A549 (cell line): Measurements from ENCODE around the gene TPSG1. TPM values are rescaled to one million over a fixed set of nuclear protein-coding genes. Genes with fewer than 3 reads are reported as not detected.

ENCODE experiments used
- ATAC-seq, 2 experiments: fragments of 200-7000 bp in 1 of 2; fragments of >200 bp in 1 of 2; cut with Nextera tagmentation in 1 of 2; cut with Tn5 transposase in 1 of 2; 3 replicates each; pipeline versions ENCODE4 v1.8.0 to v1.9.1; 2018 to 2020; ENCODE audit warnings: mild to moderate bottlenecking in 1 of 2, moderate library complexity in 1 of 2
- CTCF ChIA-PET: fragments of 300-600 bp; sonication (Branson Sonifier 250); formaldehyde crosslinking; extraction: SDS; loops from one replicate; lab custom pipeline; 2021; ENCODE audit warnings: antibody characterized with exemption, inconsistent platforms; lab: Yijun Ruan, JAX
- POLR2A ChIA-PET: fragments of 350-600 bp; formaldehyde crosslinking; extraction: SDS; loops from one replicate; lab custom pipeline; 2021; ENCODE audit warnings: antibody characterized with exemption, inconsistent platforms; lab: Yijun Ruan, JAX
- DNase-seq, 2 experiments: peaks; one replicate each; pipeline versions ENCODE4 v3.0.0 to v3.0.0-alpha.2; 2011 to 2016; ENCODE audit warnings: low read depth in 1 of 2, low spot score in 1 of 2
- FAIRE-seq: peaks from 2 replicates; lab custom pipeline; 2011; peaks lifted over from hg19 to GRCh38; lab: Jason Lieb, UNC
- H3K27ac ChIP-seq, 2 experiments: fragments of >200 bp; sonication (Bioruptor Twin); formaldehyde crosslinking; 3 replicates each; pipeline ENCODE4 v1.5.1; 2016 to 2017
- H3K4me1 ChIP-seq: fragments of >200 bp; sonication (Bioruptor Twin); formaldehyde crosslinking; 3 replicates; pipeline ENCODE4 v1.6.1; 2016
- H3K4me2 ChIP-seq: fragments of >200 bp; sonication (Bioruptor Twin); formaldehyde crosslinking; 3 replicates; pipeline ENCODE4 v1.6.1; 2016
- H3K4me3 ChIP-seq: fragments of >200 bp; sonication (Bioruptor Twin); formaldehyde crosslinking; 3 replicates; pipeline ENCODE4 v1.5.1; 2016
- H3K9me3 ChIP-seq: fragments of >200 bp; sonication (Bioruptor Twin); formaldehyde crosslinking; 3 replicates; pipeline ENCODE4 v1.6.1; 2016
- BHLHE40 ChIP-seq: IDR thresholded peaks from 2 replicates; pipeline ENCODE4 v1.6.1; 2012; ENCODE audit warnings: low read depth, low read length, inconsistent platforms
- CBX2 ChIP-seq: fragments of 200-600 bp; sonication (generic); IDR thresholded peaks from 2 replicates; pipeline ENCODE4 v1.6.1; 2016; ENCODE audit warnings: low read depth, mild to moderate bottlenecking, borderline replicate concordance
- CEBPB ChIP-seq, 2 experiments: fragments of >200 bp in 1 of 2; sonication (Bioruptor Twin) in 1 of 2; formaldehyde crosslinking in 1 of 2; IDR thresholded peaks; 2 replicates each; pipeline ENCODE4 v1.6.1; 2012 to 2016
- CHD2 ChIP-seq: fragments of 150-350 bp; IDR thresholded peaks from 2 replicates; pipeline ENCODE4 v1.6.1; 2014; ENCODE audit warnings: low read length; ENCODE audit not compliant: partially characterized antibody
- EHF ChIP-seq: fragments of 250-450 bp; sonication (Bioruptor Pico); IDR thresholded peaks from 2 replicates; pipeline ENCODE4 v1.5.0; 2020; ENCODE audit warnings: mild to moderate bottlenecking
- ELK1 ChIP-seq: fragments of 150-350 bp; IDR thresholded peaks from 2 replicates; pipeline ENCODE4 v1.6.1; 2014; ENCODE audit warnings: low read depth, mild to moderate bottlenecking, low read length
- FOSB ChIP-seq: fragments of 250-450 bp; sonication (Bioruptor Pico); IDR thresholded peaks from 2 replicates; pipeline ENCODE4 v1.5.0; 2020; ENCODE audit warnings: mild to moderate bottlenecking, moderate library complexity
- GATA3 ChIP-seq: IDR thresholded peaks from 2 replicates; pipeline ENCODE4 v1.6.1; 2012; ENCODE audit warnings: borderline replicate concordance
- HDAC2 ChIP-seq: fragments of 200-600 bp; sonication (generic); IDR thresholded peaks from 2 replicates; pipeline ENCODE4 v1.6.1; 2016
- HEYL ChIP-seq: fragments of 250-450 bp; sonication (Bioruptor Pico); IDR thresholded peaks from 2 replicates; pipeline ENCODE4 v1.8.0; 2021; ENCODE audit warnings: mild to moderate bottlenecking, moderate library complexity
- HOXB5 ChIP-seq: fragments of 250-450 bp; sonication (Bioruptor Pico); IDR thresholded peaks from 2 replicates; pipeline ENCODE4 v1.5.0; 2020; ENCODE audit warnings: mild to moderate bottlenecking, moderate library complexity
- JUNB ChIP-seq: fragments of >200 bp; sonication (Bioruptor Twin); formaldehyde crosslinking; IDR thresholded peaks from 2 replicates; pipeline ENCODE4 v1.6.1; 2016
- NR3C1 ChIP-seq: fragments of >200 bp; sonication (Bioruptor Twin); formaldehyde crosslinking; IDR thresholded peaks from 3 replicates; pipeline ENCODE4 v1.6.1; 2017
- PBX3 ChIP-seq: IDR thresholded peaks from 2 replicates; pipeline ENCODE4 v1.6.1; 2012
- POLR2A ChIP-seq: IDR thresholded peaks from 2 replicates; pipeline ENCODE4 v1.6.1; 2012; ENCODE audit warnings: mild to moderate bottlenecking, low read length
- RAD21 ChIP-seq, 2 experiments: fragments of >200 bp in 1 of 2; sonication (Bioruptor Twin) in 1 of 2; formaldehyde crosslinking in 1 of 2; IDR thresholded peaks in 1 of 2; conservative IDR thresholded peaks in 1 of 2; 2 replicates in 1 of 2; 3 replicates in 1 of 2; pipeline ENCODE4 v1.6.1; 2012 to 2018; ENCODE audit warnings: inconsistent platforms in 1 of 2
- TFCP2L1 ChIP-seq: fragments of 250-450 bp; sonication (Bioruptor Pico); IDR thresholded peaks from 2 replicates; pipeline ENCODE4 v1.5.0; 2021; ENCODE audit warnings: mild to moderate bottlenecking
- TP53 ChIP-seq: fragments of 250-450 bp; sonication (Bioruptor Pico); IDR thresholded peaks from 2 replicates; pipeline ENCODE4 v1.5.0; 2021; ENCODE audit warnings: mild to moderate bottlenecking, moderate library complexity
- USF2 ChIP-seq: fragments of 450-650 bp; IDR thresholded peaks from 2 replicates; pipeline ENCODE4 v1.6.1; 2014; ENCODE audit warnings: antibody characterized with exemption
- ZNF302 ChIP-seq: fragments of 250-450 bp; sonication (Bioruptor Pico); IDR thresholded peaks from 2 replicates; pipeline ENCODE4 v1.9.0; 2021; ENCODE audit warnings: inconsistent platforms, mild to moderate bottlenecking, moderate library complexity
- WGBS: methylation state at CpG from one replicate; pipeline ENCODE4 v1.1.6; 2017; ENCODE audit errors: missing lambda C conversion rate; 5-methylcytosine and 5-hydroxymethylcytosine counted together
- polyA plus RNA-seq, 4 experiments: library from polyadenylated mRNA; depleted of rRNA in 3 of 4; stranded (reverse); fragments of >200 nt; fragmentation: RNase III in 1 of 4; extraction: RNeasy Plus Mini Kit Qiagen cat#74134 plus additional on column Dnase treatment in 1 of 4; gene quantifications; 2 replicates in 3 of 4; 3 replicates in 1 of 4; pipeline ENCODE4 v1.2.3, GENCODE V29; 2011 to 2017
- TF ChIP-seq, protein P1 (sequence below): fragments of >200 bp; sonication (Bioruptor Twin); formaldehyde crosslinking; IDR thresholded peaks from 2 replicates; pipeline ENCODE4 v1.6.1; 2016

Gene TPSG1
- polyA plus RNA-seq, 2 of the 4 experiments (the other 2 are of a cell fraction): not detected

- DNase-seq (no peak), FAIRE-seq (no peak), ATAC-seq (no peak)
- TF ChIP-seq NR3C1: no peak
- no peak for TF ChIP-seq ZNF302 (CRISPR knock-in tag)
- TF ChIP-seq USF2: no peak
- no peak for TF ChIP-seq TP53
- no peak for TF ChIP-seq HOXB5
- no peak for TF ChIP-seq FOSB (CRISPR knock-in tag)
- TF ChIP-seq HDAC2: no peak
- TF ChIP-seq JUNB: no peak
- TF ChIP-seq POLR2A: no peak
- no peak for TF ChIP-seq CBX2
- TF ChIP-seq RAD21 (conservative IDR thresholded peaks at IDR 0.05 in 1 of 2, IDR thresholded peaks at IDR 0.05 in 1 of 2): no peak
- no peak for TF ChIP-seq CHD2
- no peak for TF ChIP-seq PBX3
- Histone ChIP-seq H3K4me3 (no peak overlapping the region), H3K4me2 (no peak overlapping the region), H3K27ac (no peak overlapping the region), H3K9me3 (no peaks in the 10 kb centered on the region), H3K4me1 (no peaks in the 10 kb centered on the region)
- ChIA-PET CTCF (interaction anchor here (0.6 to 2.0 kb wide), 5 partner anchors 47 to 452 kb away, joined by 3 to 6 read pairs (median 4); no protein-coding TSS in a partner anchor), POLR2A (no interaction called here)
- 93% methylated on average over 25 of the region's 25 CpGs for WGBS
These were observed 23.6 kb downstream of the TPSG1 start for GRCh38 chr16:1201444-1201843.

GRCh38 chr16:1200014-1200627, 24.9 kb downstream of the TPSG1 start:
- ChIA-PET CTCF (interaction anchor here (1.6 kb wide), 1 partner anchor 143 kb away, joined by 6 read pairs; no protein-coding TSS in a partner anchor), POLR2A (no interaction called here)
- no peak for TF ChIP-seq ZNF302 (CRISPR knock-in tag)
- TF ChIP-seq BHLHE40: no peak
- TF ChIP-seq, protein P1, sequence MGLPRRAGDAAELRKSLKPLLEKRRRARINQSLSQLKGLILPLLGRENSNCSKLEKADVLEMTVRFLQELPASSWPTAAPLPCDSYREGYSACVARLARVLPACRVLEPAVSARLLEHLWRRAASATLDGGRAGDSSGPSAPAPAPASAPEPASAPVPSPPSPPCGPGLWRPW: no peak
- TF ChIP-seq TFCP2L1 (CRISPR knock-in tag): no peak
- no peak for TF ChIP-seq GATA3
- no peak for TF ChIP-seq HEYL (CRISPR knock-in tag)
- no peak for TF ChIP-seq CBX2
- no peak for TF ChIP-seq CEBPB (IDR thresholded peaks at IDR 0.05)
- TF ChIP-seq ELK1: no peak
- TF ChIP-seq CHD2: no peak
- TF ChIP-seq PBX3: no peak
- no peak for TF ChIP-seq HDAC2
- TF ChIP-seq EHF (CRISPR knock-in tag): no peak
- ATAC-seq (no peak), DNase-seq (no peak), FAIRE-seq (no peak)
- Histone ChIP-seq H3K4me2 (no peak overlapping the region), H3K27ac (no peak overlapping the region), H3K4me3 (no peak overlapping the region), H3K4me1 (peaks cover under 1% of the 10 kb centered on the region; the same call in 1 of the 3 replicates), H3K9me3 (no peaks in the 10 kb centered on the region)
- 94% methylated on average over 30 of the region's 38 CpGs for WGBS
